Right hindlimb (tissue), 1 donor: ENCODE results near the gene ZNF775.

Experiments
- DNase-seq: peaks from one replicate; pipeline ENCODE4 v3.0.0-alpha.2; 2018

The ZNF775 gene

GRCh38 chr7:150369748-150370501, 9.2 kb upstream of the ZNF775 start:
- DNase-seq, result no peak

DNA sequence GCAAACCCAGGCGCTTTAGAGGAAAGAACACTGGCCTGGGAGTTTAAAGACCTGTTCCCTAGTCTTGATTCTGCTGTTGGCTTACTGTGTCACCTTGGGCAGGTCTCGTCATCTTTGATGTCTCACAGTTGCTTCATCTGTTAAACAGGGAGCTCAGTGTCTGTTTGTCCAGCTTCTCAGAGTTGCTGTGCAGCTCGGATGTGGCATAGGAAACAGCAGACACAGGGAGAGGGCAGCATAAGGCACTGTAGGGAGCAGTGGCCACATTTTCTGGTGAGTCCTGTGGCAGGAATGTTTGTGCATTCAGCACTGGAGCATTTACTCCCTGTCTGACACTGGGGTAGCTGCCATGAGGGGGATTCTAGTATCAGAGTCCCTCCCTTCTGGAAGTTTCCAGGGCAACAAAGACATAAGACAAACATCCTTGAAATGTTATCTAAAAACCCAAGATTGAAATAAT, 8.5 kb upstream of the ZNF775 start:
- no peak for DNase-seq

DNA sequence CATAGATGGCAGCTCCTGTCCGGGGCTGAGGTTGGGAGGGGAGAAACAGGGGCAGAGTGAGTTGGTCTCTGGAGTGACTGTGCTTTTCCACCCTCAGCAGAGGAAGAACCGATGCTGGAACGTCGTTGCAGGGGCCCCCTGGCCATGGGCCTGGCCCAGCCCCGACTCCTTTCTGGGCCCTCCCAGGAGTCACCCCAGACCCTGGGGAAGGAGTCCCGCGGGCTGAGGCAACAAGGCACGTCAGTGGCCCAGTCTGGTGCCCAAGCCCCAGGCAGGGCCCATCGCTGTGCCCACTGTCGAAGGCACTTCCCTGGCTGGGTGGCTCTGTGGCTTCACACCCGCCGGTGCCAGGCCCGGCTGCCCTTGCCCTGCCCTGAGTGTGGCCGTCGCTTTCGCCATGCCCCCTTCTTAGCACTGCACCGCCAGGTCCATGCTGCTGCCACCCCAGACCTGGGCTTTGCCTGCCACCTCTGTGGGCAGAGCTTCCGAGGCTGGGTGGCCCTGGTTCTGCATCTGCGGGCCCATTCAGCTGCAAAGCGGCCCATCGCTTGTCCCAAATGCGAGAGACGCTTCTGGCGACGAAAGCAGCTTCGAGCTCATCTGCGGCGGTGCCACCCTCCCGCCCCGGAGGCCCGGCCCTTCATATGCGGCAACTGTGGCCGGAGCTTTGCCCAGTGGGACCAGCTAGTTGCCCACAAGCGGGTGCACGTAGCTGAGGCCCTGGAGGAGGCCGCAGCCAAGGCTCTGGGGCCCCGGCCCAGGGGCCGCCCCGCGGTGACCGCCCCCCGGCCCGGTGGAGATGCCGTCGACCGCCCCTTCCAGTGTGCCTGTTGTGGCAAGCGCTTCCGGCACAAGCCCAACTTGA, 7.8 kb upstream of the ZNF775 start:
- DNase-seq, result no peak

GRCh38 chr7:150371996-150372270, 7.2 kb upstream of the ZNF775 start:
- DNase-seq, result no peak

GRCh38 chr7:150372271-150373048, 6.7 kb upstream of the ZNF775 start:
- no peak for DNase-seq

GRCh38 chr7:150373049-150373801, 5.9 kb upstream of the ZNF775 start:
- DNase-seq, result no peak

DNA sequence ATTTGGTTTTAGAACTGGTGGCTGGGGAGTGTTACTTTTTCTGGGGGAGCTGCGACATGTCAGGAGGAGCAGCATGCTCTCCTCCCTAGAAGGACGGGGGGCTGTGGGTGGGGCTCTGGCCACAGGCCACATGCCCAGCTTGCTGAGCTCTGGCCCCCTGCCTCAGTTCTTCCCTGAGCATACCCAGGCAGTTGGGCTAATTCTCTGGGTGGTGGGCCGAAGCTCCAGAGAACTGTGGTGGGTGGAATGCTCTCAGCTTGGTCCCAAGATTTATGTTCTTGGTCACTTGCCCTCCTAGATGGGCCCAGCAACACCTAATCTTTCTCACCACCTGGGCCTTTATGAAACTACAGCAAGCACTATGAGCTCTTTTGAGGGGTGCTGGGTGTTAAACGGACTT, 5.1 kb upstream of the ZNF775 start:
- DNase-seq, result no peak

DNA sequence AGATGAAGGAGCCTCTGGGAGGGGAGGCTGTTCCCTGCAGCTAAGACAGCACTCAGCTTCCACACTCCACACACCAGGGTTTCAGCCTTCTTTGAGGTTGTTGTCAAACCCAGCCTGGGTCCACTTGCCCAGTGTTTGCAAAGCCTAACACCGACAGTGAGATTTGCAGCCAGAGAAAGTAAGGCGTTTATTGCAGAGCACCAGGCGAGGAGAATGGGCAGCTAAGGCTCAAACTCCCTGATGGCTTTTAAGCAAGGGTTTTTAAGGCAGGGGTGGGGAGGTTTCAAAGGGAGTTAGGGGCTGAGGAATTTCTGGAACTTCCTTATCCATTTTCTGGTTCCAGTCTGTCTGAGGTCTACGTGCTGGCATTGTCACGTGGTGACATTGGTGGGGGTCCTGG, 4.7 kb upstream of the ZNF775 start:
- DNase-seq, result no peak

- DNase-seq, result no peak
These were observed 3.2 kb upstream of the ZNF775 start for GRCh38 chr7:150375662-150376521.

GRCh38 chr7:150376560-150376959, 2.6 kb upstream of the ZNF775 start:
- no peak for DNase-seq

GRCh38 chr7:150377196-150377595, 1.9 kb upstream of the ZNF775 start:
- DNase-seq, result no peak

GRCh38 chr7:150377635-150378034, 1.5 kb upstream of the ZNF775 start:
- DNase-seq, result no peak

- DNase-seq, result peak; percentile 76
These were observed 846 bp upstream of the ZNF775 start for GRCh38 chr7:150378115-150378852.

GRCh38 chr7:150379441-150380379, 580 bp downstream of the ZNF775 start:
- DNase-seq, result no peak

DNA sequence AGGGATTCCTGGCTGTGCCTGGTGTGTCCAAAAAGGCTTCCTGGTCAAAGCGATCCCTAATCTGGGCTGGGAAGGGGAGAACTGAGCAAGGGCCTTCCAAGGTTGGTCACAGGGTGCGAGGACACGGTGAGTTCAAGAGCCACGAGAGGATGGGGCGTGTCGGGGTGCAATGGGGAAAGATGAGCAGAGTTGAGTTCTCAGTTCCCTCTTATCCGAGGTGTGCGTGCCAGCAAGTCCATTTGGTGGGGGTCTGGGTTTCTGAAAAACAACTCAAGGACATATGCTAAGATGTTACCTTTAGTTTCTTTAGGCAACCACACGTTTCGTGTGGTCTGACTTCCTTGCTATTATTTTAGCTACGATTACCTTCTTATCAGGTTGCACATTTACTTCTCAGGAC, 1.3 kb downstream of the ZNF775 start:
- no peak for DNase-seq

DNA sequence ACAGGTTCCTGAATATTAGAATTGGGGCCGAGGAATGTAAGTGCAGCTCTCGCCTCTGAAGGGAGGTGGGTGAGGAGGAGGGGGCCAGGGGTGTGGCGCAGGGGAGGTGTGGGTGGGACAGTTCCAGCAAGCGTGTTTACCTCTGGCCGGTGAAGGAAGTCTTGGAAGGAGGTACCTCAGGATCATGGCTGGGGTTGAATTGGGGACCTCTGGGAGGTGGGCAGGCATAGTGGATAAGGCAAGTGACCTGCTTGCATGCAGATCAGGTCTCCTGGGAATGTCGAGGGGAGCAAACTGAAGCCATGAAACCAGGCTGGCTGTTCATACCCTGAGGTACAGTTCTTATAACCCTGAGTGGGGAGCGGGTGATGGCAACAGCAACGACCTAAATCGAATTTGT, 2.0 kb downstream of the ZNF775 start:
- no peak for DNase-seq

- DNase-seq, result no peak
These were observed 2.6 kb downstream of the ZNF775 start for GRCh38 chr7:150381785-150382122.

DNA sequence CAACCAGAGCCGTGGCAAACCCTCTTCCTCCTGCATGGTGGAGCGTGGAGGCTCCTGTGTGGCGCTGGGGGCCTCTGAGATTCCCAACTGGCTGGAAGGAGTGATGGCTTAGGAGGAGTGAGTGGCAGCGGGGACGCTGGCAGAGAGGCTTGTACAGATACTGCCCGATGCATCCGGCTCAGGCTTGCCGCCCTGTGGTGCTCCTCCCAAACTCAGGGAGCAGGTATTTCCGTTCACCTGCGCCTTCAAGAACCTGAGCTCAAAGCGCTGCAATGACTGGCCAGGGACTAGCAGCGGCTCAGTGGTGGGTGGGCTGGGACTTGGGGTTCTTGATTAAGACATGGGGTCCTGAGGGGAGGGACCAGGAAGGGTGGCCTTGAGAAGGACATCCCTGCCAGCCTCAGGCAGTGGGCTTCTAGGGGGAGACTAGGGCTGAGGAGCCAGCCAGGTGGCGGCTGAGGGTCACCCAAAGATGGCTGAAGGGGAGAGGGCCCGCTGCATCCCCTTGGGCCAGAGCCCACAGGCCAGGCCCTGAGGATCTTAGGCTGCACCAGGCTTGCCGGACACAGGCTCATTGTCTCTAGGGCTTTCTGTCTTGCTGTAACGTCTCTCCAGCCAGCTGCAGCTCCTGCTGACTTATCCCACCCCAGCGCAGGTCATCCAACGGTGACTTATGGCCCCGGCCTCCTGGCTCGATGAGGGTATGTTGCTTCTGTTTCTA, 3.2 kb downstream of the ZNF775 start:
- DNase-seq, result no peak

- DNase-seq, result no peak
These were observed 3.7 kb downstream of the ZNF775 start for GRCh38 chr7:150382844-150383225.
